Measurements from ENCODE around the gene SMARCA4.

SMARCA4 gene

DNA sequence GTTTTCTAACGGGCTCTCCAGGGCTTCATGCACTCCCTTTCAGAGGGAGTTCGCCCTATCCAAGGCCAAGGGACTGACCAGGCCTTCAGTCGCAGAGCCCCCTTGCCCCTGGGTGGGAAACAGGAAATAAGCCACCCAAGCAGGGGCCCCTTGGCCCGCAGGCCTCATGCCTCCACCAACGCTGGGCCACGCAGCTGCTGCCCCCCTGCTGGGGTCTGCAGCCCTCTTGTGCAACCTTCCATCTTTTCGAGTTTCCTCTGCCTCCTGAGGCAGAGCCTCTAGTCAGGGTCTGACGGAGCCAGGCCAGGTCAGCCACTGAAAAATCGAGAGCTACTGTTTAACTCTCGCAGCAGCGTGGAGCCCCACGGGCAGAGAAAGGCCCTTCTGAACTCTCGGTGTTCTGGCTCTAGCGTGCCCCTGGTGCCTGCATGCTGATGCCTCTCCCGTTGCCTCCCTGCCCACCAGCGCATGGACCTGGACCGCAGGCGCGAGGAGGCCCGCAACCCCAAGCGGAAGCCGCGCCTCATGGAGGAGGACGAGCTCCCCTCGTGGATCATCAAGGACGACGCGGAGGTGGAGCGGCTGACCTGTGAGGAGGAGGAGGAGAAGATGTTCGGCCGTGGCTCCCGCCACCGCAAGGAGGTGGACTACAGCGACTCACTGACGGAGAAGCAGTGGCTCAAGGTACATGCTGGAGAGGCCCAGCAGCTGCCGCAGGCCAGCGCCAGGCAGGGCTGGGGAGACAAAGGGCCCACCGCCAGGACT lies 73.8 kb downstream of the SMARCA4 start:
- no peak overlapping the region for H3K4me3 ChIP-seq (ENCODE audit: low read depth, low read length)
- peak; percentile 19 for DNase-seq (ENCODE audit: low read depth)
- TF ChIP-seq, protein P1, sequence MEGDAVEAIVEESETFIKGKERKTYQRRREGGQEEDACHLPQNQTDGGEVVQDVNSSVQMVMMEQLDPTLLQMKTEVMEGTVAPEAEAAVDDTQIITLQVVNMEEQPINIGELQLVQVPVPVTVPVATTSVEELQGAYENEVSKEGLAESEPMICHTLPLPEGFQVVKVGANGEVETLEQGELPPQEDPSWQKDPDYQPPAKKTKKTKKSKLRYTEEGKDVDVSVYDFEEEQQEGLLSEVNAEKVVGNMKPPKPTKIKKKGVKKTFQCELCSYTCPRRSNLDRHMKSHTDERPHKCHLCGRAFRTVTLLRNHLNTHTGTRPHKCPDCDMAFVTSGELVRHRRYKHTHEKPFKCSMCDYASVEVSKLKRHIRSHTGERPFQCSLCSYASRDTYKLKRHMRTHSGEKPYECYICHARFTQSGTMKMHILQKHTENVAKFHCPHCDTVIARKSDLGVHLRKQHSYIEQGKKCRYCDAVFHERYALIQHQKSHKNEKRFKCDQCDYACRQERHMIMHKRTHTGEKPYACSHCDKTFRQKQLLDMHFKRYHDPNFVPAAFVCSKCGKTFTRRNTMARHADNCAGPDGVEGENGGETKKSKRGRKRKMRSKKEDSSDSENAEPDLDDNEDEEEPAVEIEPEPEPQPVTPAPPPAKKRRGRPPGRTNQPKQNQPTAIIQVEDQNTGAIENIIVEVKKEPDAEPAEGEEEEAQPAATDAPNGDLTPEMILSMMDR (conservative IDR thresholded peaks at IDR 0.05; ENCODE audit: low read depth, low read length), result no peak

GRCh38 chr19:11035441-11036377 lies 74.9 kb downstream of the SMARCA4 start:
- DNase-seq (ENCODE audit: low read depth), result peak; percentile 93
- TF ChIP-seq, protein P1 (conservative IDR thresholded peaks at IDR 0.05; ENCODE audit: low read depth, low read length), result peak; percentile 95

DNA sequence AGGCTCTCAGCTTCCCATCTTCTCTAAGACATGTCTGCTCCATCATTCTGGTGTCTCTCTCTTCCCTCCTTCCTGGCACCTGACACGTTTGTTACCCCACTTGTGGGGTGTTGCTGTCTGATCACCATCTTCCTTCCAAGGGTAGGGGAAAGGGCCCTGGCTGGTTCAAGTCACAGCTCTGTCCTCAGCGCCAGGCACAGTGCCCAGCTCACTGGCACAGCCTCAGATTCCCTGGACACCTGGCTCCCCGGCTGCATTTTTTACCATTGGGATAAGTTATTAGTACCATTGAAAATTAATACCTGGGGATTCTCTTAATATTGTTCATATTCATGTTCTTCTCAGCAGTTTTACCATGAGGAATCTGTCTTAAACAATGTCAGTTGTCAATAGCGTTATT lies 77.7 kb downstream of the SMARCA4 start:
- no peak for DNase-seq (ENCODE audit: low read depth)
- TF ChIP-seq, protein P1 (conservative IDR thresholded peaks at IDR 0.05; ENCODE audit: low read depth, low read length), result no peak
- H3K4me3 ChIP-seq (ENCODE audit: low read depth, low read length), result no peak overlapping the region

More at GRCh38 chr19:11035441-11036377, 74.9 kb downstream of the SMARCA4 start:
- H3K4me3 ChIP-seq (ENCODE audit: low read depth, low read length), result no peak overlapping the region

DNA sequence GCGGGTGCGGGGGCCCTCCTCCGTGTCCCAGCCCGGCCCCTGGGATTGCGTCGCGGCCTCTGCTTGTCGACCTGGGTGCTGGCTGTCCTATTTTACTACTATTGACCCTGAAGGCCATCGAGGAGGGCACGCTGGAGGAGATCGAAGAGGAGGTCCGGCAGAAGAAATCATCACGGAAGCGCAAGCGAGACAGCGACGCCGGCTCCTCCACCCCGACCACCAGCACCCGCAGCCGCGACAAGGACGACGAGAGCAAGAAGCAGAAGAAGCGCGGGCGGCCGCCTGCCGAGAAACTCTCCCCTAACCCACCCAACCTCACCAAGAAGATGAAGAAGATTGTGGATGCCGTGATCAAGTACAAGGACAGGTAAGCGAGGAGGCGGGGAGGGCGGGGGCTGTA lies 80.4 kb downstream of the SMARCA4 start:
- no peak for DNase-seq (ENCODE audit: low read depth)
- H3K4me3 ChIP-seq (ENCODE audit: low read depth, low read length), result no peak overlapping the region
- TF ChIP-seq, protein P1 (conservative IDR thresholded peaks at IDR 0.05; ENCODE audit: low read depth, low read length), result no peak

DNA sequence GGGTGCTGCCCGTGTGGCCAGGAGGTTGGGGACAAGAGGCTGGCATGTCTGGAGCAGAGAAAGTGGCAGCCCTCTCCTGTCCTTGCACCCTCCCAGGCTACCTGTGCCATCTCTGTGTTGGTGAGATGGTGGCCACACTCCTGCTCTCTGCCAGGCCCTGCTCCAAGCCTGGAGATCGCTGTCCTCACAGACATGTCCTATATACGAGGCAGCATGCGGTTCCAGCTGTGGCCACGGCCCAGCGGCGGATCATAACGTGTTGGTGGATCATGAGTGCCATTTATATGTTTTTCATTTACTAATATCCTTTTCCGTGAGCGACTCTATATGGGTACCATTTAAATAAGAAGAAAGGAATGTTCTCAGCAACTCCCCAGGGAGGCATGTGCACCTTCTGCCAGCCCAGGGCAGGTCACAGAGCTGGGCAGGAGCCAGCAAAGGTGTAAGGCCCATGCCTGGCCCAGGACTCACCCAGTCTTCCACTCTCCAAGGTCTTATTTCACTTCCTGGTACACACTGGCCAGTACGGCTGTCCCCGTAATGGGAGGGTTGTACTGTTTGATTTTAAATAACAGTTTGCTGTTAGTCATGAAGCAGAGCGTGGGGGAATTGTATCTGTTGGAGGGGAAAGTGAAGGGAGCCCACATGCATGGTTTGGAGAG lies 81.3 kb downstream of the SMARCA4 start:
- no peak overlapping the region for H3K4me3 ChIP-seq (ENCODE audit: low read depth, low read length)
- TF ChIP-seq, protein P1 (conservative IDR thresholded peaks at IDR 0.05; ENCODE audit: low read depth, low read length), result no peak

DNA sequence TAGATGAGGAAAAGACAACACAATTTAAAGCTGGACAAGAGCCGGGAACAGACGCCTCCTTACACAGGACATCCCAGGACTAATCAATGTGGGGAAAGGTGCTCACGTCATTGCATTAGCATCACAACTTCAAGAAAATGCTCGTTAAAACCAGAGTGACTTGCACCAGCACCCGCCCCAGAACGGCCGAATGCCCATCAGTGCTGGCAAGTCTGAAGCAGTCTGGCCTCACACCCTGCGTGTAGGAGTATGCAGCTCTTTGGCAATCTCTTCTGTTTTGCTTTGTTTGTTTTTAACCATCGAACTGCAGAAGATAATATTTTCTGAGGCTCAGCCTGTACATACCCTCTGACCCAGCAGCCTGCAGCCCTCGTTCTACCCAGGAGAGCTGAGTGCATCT lies 83.6 kb downstream of the SMARCA4 start:
- TF ChIP-seq, protein P1 (conservative IDR thresholded peaks at IDR 0.05; ENCODE audit: low read depth, low read length), result no peak
- no peak overlapping the region for H3K4me3 ChIP-seq (ENCODE audit: low read depth, low read length)
- no peak for DNase-seq (ENCODE audit: low read depth)

More for the DNA sequence above, 81.3 kb downstream of the SMARCA4 start:
- no peak for DNase-seq (ENCODE audit: low read depth)
